Transverse colon (tissue), 4 donors: Measurements from ENCODE around the gene ZNF227. TPM values are rescaled to one million over a fixed set of nuclear protein-coding genes. Genes with fewer than 3 reads are reported as not detected.
"Not testable (repeated sequence)": the region's sequence is repeated elsewhere in the genome, so short reads cannot be mapped to it uniquely, and the experiment has no call there.

ENCODE experiments used
- DNase-seq: peaks from one replicate; pipeline ENCODE4 v3.0.0-alpha.2; 2019
- H3K27ac ChIP-seq, 4 donors: fragments of 200-600 bp; sonication (generic); 2 replicates each; pipeline ENCODE4 v1.5.1; 2016 to 2018; ENCODE audit warnings: inconsistent platforms in 4 of 4
- H3K27me3 ChIP-seq: fragments of 200-600 bp; sonication (generic); 2 replicates; pipeline ENCODE4 v1.5.1; 2017; ENCODE audit warnings: inconsistent platforms
- H3K36me3 ChIP-seq, 4 donors: fragments of 200-600 bp; sonication (generic); 2 replicates each; pipeline ENCODE4 v1.5.1; 2017 to 2019; ENCODE audit warnings: inconsistent platforms in 4 of 4
- H3K4me1 ChIP-seq, 4 donors: fragments of 200-600 bp; sonication (generic); 2 replicates each; pipeline ENCODE4 v1.5.1; 2017 to 2020; ENCODE audit warnings: inconsistent platforms in 4 of 4
- H3K4me3 ChIP-seq, 4 donors: fragments of 200-600 bp; sonication (generic); 1 replicate in 1 of 4; 2 replicates in 3 of 4; pipeline versions ENCODE4 v1.5.1 to v1.6.1; 2017 to 2019; ENCODE audit warnings: inconsistent platforms in 4 of 4
- H3K9me3 ChIP-seq, 2 donors: fragments of 200-600 bp; sonication (generic); 2 replicates each; pipeline ENCODE4 v1.5.1; 2017 to 2019; ENCODE audit warnings: inconsistent platforms in 2 of 2
- EP300 ChIP-seq: sonication (generic); formaldehyde crosslinking; IDR thresholded peaks from one replicate; pipeline ENCODE4 v1.6.1; 2017; ENCODE audit warnings: antibody characterized with exemption, low read depth
- POLR2A ChIP-seq: fragments of 450-650 bp; IDR thresholded peaks from one replicate; pipeline ENCODE4 v1.6.1; 2016; ENCODE audit warnings: antibody characterized with exemption, mild to moderate bottlenecking, moderate library complexity
- POLR2AphosphoS5 ChIP-seq, 3 donors: sonication (generic); formaldehyde crosslinking; IDR thresholded peaks; one replicate each; pipeline ENCODE4 v1.6.1; 2016; ENCODE audit warnings: antibody characterized with exemption in 3 of 3
- WGBS, 2 donors: methylation state at CpG; one replicate each; pipeline ENCODE4 v1.1.5; 2018; ENCODE audit warnings: low coverage in 1 of 2; 5-methylcytosine and 5-hydroxymethylcytosine counted together
- in situ Hi-C, 4 donors: fragments of 200-750 bp; cut with MboI; loops; one replicate each; pipeline versions ENCODE4 v1.15.0 to v1.15.1; 2017; ENCODE audit warnings: low sequenced_read_pairs in 3 of 4, low pct_ligation_motif_present in 1 of 4, low pct_unique_long_range_greater_than_20kb in 1 of 4
- intact Hi-C: fragments of 100-400 bp; cut with DNase I; formaldehyde crosslinking; loops from one replicate; pipeline ENCODE4 v1.15.1; 2023; ENCODE audit warnings: low total_unique reads
- total RNA-seq, 4 donors: library from RNA; depleted of rRNA; stranded (reverse); fragments of >200 nt; gene quantifications; one replicate each; pipeline ENCODE4 v1.1.0, GENCODE V29; 2016
- TF ChIP-seq, protein P1 (sequence below), 5 experiments: fragments of 200-600 bp in 3 of 5; fragments of 450-650 bp in 2 of 5; sonication (generic) in 3 of 5; IDR thresholded peaks; 1 replicate in 2 of 5; 2 replicates in 3 of 5; pipeline ENCODE4 v1.5.1; 2016 to 2017; ENCODE audit warnings: antibody characterized with exemption in 5 of 5, inconsistent platforms in 3 of 5, mild to moderate bottlenecking in 2 of 5, moderate library complexity in 1 of 5

ZNF227 gene
- total RNA-seq, 4 donors from 2014 or later, result 2.4 to 12.4 (median 10.5) TPM

DNA sequence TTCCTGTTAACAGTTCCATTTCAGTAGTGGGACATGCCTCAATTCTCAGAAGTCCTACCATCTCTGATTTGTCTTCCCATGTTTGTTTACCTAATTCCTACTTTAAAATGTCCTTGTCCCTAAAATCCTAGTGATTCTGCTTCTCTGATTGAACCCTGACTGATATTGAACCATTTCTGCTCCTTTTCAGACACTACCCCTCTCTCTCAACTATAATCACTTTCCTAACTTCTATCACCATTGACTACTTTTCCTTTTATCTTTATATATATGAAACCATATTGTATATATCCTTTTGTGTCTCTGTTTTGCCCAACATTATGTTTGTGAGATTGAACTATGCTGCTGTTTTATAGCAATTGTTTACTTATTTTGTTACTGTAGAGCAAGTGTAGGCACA is 15.6 kb upstream of the ZNF227 start:
- TF ChIP-seq EP300, result no peak
- TF ChIP-seq, protein P1, sequence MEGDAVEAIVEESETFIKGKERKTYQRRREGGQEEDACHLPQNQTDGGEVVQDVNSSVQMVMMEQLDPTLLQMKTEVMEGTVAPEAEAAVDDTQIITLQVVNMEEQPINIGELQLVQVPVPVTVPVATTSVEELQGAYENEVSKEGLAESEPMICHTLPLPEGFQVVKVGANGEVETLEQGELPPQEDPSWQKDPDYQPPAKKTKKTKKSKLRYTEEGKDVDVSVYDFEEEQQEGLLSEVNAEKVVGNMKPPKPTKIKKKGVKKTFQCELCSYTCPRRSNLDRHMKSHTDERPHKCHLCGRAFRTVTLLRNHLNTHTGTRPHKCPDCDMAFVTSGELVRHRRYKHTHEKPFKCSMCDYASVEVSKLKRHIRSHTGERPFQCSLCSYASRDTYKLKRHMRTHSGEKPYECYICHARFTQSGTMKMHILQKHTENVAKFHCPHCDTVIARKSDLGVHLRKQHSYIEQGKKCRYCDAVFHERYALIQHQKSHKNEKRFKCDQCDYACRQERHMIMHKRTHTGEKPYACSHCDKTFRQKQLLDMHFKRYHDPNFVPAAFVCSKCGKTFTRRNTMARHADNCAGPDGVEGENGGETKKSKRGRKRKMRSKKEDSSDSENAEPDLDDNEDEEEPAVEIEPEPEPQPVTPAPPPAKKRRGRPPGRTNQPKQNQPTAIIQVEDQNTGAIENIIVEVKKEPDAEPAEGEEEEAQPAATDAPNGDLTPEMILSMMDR (IDR thresholded peaks at IDR 0.05), result no peak
- no peak for TF ChIP-seq POLR2A
- no peak for TF ChIP-seq POLR2AphosphoS5 (IDR thresholded peaks at IDR 0.05)
- no peak overlapping the region for H3K27ac ChIP-seq
- no peak overlapping the region for H3K4me3 ChIP-seq
- intact Hi-C loops (no loop called here), in situ Hi-C loops (no loop called here)
- no peaks in the 10 kb centered on the region for H3K4me1 ChIP-seq
- H3K36me3 ChIP-seq, result no peaks in the 10 kb centered on the region
- H3K27me3 ChIP-seq, result no peaks in the 10 kb centered on the region
- DNase-seq, result no peak
- peaks cover 16 to 21% of the 10 kb centered on the region in 2 donors for H3K9me3 ChIP-seq

DNA sequence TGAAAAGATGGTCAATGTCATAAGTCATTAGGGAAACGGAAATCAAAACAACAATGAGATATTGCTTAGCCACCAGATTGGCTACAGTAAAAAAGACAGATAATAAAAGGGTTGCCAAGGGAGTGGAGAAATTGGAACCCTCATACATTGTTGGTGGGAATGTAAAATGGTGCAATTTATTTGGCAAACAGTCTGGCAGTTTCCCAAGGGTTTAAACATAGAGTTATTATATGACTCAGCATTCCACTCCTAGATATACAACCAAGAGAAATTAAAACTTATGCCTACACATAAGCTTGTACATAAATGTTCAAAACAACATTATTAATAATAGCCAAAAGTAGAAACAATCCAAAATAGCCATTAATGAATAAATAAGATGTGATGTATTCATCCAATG is 9.9 kb upstream of the ZNF227 start:
- intact Hi-C loops (no loop called here), in situ Hi-C loops (no loop called here)
- Histone ChIP-seq H3K27me3 (no peaks in the 10 kb centered on the region), H3K36me3 (no peaks in the 10 kb centered on the region), H3K4me1 (no peaks in the 10 kb centered on the region), H3K9me3 (peaks cover 24 to 26% of the 10 kb centered on the region in 2 donors), H3K27ac (no peak overlapping the region), H3K4me3 (no peak overlapping the region)
- TF ChIP-seq, protein P1 (IDR thresholded peaks at IDR 0.05), result no peak
- no peak for TF ChIP-seq POLR2AphosphoS5 (IDR thresholded peaks at IDR 0.05)
- TF ChIP-seq POLR2A, result no peak
- TF ChIP-seq EP300, result no peak
- no peak for DNase-seq
- WGBS, 2 donors, result 65 to 71% methylated on average over 1 of the region's 1 CpG

DNA sequence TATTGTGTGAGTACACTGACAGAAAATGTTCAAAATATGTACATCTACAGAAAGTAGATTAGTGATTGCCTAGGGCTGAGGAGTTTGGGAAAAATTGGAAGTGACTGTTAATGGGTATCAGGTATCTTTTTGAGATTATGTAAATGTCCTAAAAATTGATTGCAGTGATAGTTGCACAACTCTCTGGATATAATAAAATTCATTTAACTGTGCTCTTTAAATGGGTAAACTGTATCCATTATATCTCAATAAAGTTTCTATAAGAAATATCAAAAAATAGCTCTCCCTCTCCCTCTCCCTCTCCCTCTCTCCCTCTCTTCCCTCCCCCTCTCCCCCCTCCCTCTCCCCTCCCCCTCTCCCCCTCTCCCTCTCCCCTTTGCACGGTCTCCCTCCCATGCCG is 9.4 kb upstream of the ZNF227 start:
- Histone ChIP-seq H3K4me3 (no peak overlapping the region), H3K27me3 (no peaks in the 10 kb centered on the region), H3K4me1 (peaks cover 0 to 5% (median 4%) of the 10 kb centered on the region in 4 donors), H3K27ac (no peak overlapping the region), H3K36me3 (no peaks in the 10 kb centered on the region), H3K9me3 (peaks cover 24 to 26% of the 10 kb centered on the region in 2 donors)
- WGBS, 2 donors, result 100% methylated on average over 2 of the region's 2 CpGs; no CpG with 5 or more reads in 1 of the 2 donors
- no peak for DNase-seq
- intact Hi-C loops (no loop called here), in situ Hi-C loops (no loop called here)
- TF ChIP-seq, protein P1 (IDR thresholded peaks at IDR 0.05), result no peak
- no peak for TF ChIP-seq EP300
- TF ChIP-seq POLR2A, result no peak
- no peak for TF ChIP-seq POLR2AphosphoS5 (IDR thresholded peaks at IDR 0.05)

DNA sequence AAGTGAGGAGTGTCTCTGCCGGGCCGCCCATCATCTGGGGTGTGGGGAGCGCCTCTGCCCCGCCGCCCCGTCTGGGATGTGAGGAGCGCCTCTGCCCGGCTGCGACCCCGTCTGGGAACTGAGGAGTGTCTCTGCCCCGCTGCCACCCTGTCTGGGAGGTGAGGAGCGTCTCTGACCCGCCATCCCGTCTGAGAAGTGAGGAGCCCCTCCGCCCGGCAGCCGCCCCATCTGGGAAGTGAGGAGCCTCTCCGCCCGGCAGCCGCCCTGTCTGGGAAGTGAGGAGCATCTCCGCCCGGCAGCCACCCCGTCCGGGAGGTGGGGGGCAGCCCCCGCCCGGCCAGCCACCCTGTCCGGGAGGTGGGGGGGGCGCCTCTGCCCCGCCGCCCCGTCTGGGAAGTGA is 8.5 kb upstream of the ZNF227 start:
- H3K9me3 ChIP-seq, result peaks cover 19 to 26% of the 10 kb centered on the region in 2 donors
- DNase-seq, in situ Hi-C loops: not testable (repeated sequence)

DNA sequence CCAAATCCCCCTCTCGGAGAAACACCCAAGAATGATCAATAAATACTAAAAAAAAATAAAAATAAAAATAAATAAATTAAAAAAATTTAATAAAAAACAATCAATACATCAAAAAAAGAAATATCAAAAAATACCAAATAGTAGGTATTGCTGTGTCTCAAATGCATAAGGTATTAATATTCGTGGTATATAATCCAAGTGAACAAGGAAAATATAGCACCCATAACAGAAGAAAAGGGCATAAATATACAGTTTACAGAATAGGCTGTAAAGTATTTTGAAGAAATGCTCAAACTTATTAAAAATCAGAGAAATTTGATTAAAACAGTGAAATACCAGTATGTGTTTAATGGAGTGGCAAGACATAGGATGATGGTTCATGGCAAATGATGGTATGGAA is 7.6 kb upstream of the ZNF227 start:
- intact Hi-C loops, result no loop called here
- H3K27me3 ChIP-seq, result no peaks in the 10 kb centered on the region
- no peak overlapping the region for H3K4me3 ChIP-seq
- no peaks in the 10 kb centered on the region for H3K36me3 ChIP-seq
- no peak for DNase-seq
- TF ChIP-seq EP300 (no peak), POLR2A (no peak), POLR2AphosphoS5 (IDR thresholded peaks at IDR 0.05) (no peak)
- TF ChIP-seq, protein P1 (IDR thresholded peaks at IDR 0.05), result no peak
- peaks cover 0 to 7% (median 6%) of the 10 kb centered on the region in 4 donors for H3K4me1 ChIP-seq
- in situ Hi-C loops, result no loop called here
- 84 to 86% methylated on average over 2 of the region's 2 CpGs for WGBS, 2 donors
- peaks cover 19 to 21% of the 10 kb centered on the region in 2 donors for H3K9me3 ChIP-seq
- no peak overlapping the region for H3K27ac ChIP-seq

More for the DNA sequence above, 8.5 kb upstream of the ZNF227 start:
- H3K36me3 ChIP-seq, H3K4me3 ChIP-seq, H3K27me3 ChIP-seq, intact Hi-C loops, H3K27ac ChIP-seq, H3K4me1 ChIP-seq: not testable (repeated sequence)
- WGBS, 2 donors, result 94% methylated on average over 29 of the region's 31 CpGs; no CpG with 5 or more reads in 1 of the 2 donors
